Hematopoietic multipotent progenitor cell (in vitro differentiated cells): Measurements from ENCODE around the gene CCDC194. TPM values are rescaled to one million over a fixed set of nuclear protein-coding genes. Genes with fewer than 3 reads are reported as not detected.

Source experiments
- total RNA-seq: library from RNA; depleted of rRNA; stranded (reverse); fragments of >200 nt; gene quantifications from one replicate; pipeline ENCODE4 v1.2.3, GENCODE V29; 2012

CCDC194 gene
- total RNA-seq, 1 donor: 0.27 TPM

Other genes with a start within 250 kb of the CCDC194 start
- gene USE1, start 178.8 kb downstream of the CCDC194 start, total RNA-seq: 50.4 TPM
- gene OCEL1, start 168.0 kb downstream of the CCDC194 start, total RNA-seq: 2.4 TPM
- gene NR2F6, start 148.3 kb downstream of the CCDC194 start, total RNA-seq: 10.8 TPM
- 0.27 TPM for gene USHBP1, start 129.5 kb downstream of the CCDC194 start, total RNA-seq
- 79.2 TPM for gene BABAM1, start 126.8 kb downstream of the CCDC194 start, total RNA-seq
- gene ANKLE1, start 112.3 kb downstream of the CCDC194 start, total RNA-seq: 7.3 TPM
- 19.4 TPM for gene ABHD8, start 90.8 kb downstream of the CCDC194 start, total RNA-seq
- 44.4 TPM for gene MRPL34, start 88.3 kb downstream of the CCDC194 start, total RNA-seq
- 12.4 TPM for gene DDA1, start 84.6 kb downstream of the CCDC194 start, total RNA-seq
- gene ANO8, start 59.3 kb downstream of the CCDC194 start, total RNA-seq: 7.8 TPM
- gene GTPBP3, start 56.6 kb downstream of the CCDC194 start, total RNA-seq: 31.2 TPM
- gene PLVAP, start 16.9 kb downstream of the CCDC194 start, total RNA-seq: 0.81 TPM
- 176 TPM for gene BST2, start 11.4 kb upstream of the CCDC194 start, total RNA-seq
- gene MVB12A, start 25.9 kb upstream of the CCDC194 start, total RNA-seq: 43.6 TPM
- gene TMEM221, start 54.5 kb upstream of the CCDC194 start, total RNA-seq: under 0.01 TPM
- not detected for gene NXNL1, start 66.7 kb upstream of the CCDC194 start, total RNA-seq
- gene SLC27A1, start 76.3 kb upstream of the CCDC194 start, total RNA-seq: 27.5 TPM
- gene PGLS, start 117.5 kb upstream of the CCDC194 start, total RNA-seq: 105 TPM
- gene COLGALT1, start 161.5 kb upstream of the CCDC194 start, total RNA-seq: 77.0 TPM